CD4-positive, alpha-beta T cell treated with Interferon alpha-2 for 1 hour (primary cell): ENCODE data around the gene NFIC.

Source experiments
- DNase-seq, 2 donors: peaks; one replicate each; pipeline ENCODE4 v3.0.0-alpha.2; 2020 to 2022

Gene NFIC

GRCh38 chr19:3513229-3514140 lies 147.1 kb downstream of the NFIC start:
- DNase-seq: no peak

DNA sequence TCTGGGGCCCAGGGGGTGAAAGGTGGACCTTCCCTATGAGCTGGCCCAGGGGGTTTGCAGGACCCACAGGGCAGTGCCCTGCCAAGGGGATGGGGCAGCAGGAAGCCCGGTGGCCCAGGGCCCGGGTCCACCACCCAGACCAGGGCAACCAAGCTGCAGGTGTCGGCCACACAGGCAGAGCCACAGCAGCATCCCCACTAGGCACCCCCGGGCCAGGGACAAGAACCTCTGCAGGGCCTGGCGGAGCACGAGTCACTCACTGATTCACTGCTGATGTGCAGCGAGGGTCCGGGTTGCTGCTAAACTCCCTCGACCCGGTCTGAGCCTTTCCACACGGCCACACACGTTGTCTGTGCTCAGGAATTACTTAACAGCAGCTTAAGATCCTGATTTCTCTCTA lies 148.5 kb downstream of the NFIC start:
- no peak for DNase-seq

DNA sequence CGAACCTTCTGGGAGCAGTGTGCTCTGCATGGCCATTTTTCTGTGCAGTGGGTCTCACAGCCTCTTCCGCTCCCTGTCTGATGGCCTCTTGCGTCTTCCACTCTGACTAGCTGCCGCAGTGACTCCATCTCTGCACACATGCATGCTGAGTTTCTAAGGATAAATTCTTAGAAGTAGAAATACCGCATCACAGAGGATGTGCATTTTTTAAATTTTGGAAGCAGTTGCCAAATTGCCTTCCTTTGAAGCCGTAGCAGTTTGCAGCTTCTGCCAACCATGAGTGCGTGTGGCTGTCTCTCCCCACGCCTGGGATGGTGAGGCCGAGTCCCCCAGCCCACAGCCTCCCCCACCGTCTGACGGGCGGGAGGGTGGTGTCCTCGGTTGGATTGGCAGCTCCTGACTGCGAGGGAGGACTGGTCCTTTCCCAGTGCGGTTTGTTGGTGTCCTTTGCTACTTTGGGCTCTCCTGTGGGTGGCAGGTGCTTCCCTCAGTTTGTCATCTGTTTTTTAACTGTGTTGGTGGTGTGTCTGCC lies 149.6 kb downstream of the NFIC start:
- DNase-seq: no peak

DNA sequence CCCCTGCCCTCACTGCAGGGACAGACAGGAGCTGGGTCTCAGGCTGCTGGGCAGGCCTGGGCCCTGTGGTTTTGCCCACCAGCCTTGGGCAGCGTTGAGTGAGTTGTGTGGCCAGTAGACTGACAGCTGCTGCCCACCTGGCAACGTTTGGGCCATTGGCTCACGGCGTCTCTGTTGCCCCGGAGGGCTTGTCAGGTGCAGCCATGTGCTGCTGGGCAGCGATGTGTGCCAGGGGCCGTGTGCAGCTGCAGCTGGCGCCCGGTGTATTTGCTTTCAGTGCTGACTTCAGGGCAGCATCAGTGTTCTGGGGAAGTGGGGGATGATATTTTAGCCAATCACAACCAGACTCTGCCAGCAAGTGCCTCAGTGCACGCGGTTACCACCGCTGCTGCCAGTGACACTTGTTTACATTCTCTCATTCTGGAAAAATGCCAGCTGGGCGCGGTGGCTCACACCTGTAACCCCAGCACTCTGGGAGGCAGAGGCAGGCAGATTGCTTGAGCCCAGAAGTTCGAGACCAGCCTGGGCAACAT lies 150.4 kb downstream of the NFIC start:
- DNase-seq: peak; percentile 58 to 63

GRCh38 chr19:3517638-3518037 lies 151.3 kb downstream of the NFIC start:
- no peak for DNase-seq

DNA sequence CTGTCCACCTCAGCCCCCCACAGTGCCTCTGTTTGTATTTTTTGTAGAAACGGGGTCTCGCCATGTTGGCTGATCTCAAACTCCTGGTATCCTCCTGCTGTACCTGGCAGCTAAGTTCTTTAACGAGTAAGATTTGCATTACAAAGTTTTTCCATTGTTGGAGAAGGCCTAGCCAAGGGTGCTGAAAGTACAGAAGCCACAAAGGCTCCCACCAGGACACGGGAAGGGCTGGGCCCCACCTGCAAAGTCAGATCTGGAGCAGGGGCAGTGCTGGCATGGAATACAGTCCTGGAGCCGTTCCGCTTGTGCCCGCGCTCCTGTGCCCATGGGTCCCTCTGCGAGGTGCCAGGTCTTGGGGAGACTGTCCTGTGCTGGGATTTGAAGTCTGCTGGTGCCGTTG lies 151.9 kb downstream of the NFIC start:
- DNase-seq: no peak

DNA sequence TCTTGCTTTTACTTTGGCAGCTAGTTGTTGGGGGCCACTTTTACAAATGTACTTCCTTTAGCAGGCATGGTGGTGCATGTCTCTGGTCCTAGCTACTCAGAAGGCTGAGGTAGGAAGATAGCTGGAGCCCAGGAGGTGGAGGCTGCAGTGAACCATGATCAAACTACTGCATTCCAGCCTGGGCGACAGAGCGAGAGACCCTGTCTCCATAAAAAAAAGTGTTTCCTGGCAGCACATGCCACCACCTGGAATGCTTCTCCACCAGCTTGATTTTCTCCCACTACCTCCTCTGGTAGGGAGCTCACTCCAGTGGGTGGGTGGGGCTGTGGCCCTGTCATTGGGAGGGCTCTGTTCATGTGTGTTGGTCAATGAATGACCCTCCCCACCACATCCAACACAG lies 152.3 kb downstream of the NFIC start:
- no peak for DNase-seq
